HL-60 (cell line): Measurements from ENCODE around the gene HABP2.

Experiments used
- DNase-seq, 2 experiments: peaks; one replicate each; pipeline ENCODE4 v3.0.0-alpha.2; 2010 to 2020; ENCODE audit warnings: low read depth in 1 of 2, low spot score in 1 of 2
- H3K27ac ChIP-seq: fragments of 250-450 bp; sonication (Bioruptor Pico); replicated peaks from 2 replicates; pipeline ENCODE4 v1.5.1; 2020; ENCODE audit warnings: mild to moderate bottlenecking, moderate library complexity
- H3K27me3 ChIP-seq: fragments of 250-450 bp; sonication (Bioruptor Pico); 2 replicates; pipeline ENCODE4 v1.5.1; 2021; ENCODE audit warnings: mild to moderate bottlenecking, moderate library complexity; ENCODE audit not compliant: insufficient read depth, poor library complexity, severe bottlenecking
- H3K4me3 ChIP-seq: replicated peaks from 2 replicates; pipeline ENCODE4 v1.5.1; 2011; ENCODE audit warnings: mild to moderate bottlenecking, control low read depth, low read length; ENCODE audit not compliant: insufficient read depth
- GABPA ChIP-seq: IDR thresholded peaks from 2 replicates; pipeline ENCODE4 v1.6.1; 2012; ENCODE audit warnings: low read depth
- POLR2AphosphoS5 ChIP-seq: IDR thresholded peaks from 2 replicates; pipeline ENCODE4 v1.6.1; 2012; ENCODE audit warnings: low read depth
- SPI1 ChIP-seq: IDR thresholded peaks from 2 replicates; pipeline ENCODE4 v1.6.1; 2012; ENCODE audit warnings: low read depth, mild to moderate bottlenecking, borderline replicate concordance
- TF ChIP-seq, protein P1 (sequence below): IDR thresholded peaks from 2 replicates; pipeline ENCODE4 v1.6.1; 2012; ENCODE audit warnings: low read depth; ENCODE audit not compliant: insufficient replicate concordance
- TF ChIP-seq, protein P2 (sequence below): IDR thresholded peaks from one replicate; pipeline ENCODE4 v1.5.1; 2011; ENCODE audit warnings: low read length, control low read depth, inconsistent platforms; ENCODE audit not compliant: insufficient read depth

Gene HABP2

DNA sequence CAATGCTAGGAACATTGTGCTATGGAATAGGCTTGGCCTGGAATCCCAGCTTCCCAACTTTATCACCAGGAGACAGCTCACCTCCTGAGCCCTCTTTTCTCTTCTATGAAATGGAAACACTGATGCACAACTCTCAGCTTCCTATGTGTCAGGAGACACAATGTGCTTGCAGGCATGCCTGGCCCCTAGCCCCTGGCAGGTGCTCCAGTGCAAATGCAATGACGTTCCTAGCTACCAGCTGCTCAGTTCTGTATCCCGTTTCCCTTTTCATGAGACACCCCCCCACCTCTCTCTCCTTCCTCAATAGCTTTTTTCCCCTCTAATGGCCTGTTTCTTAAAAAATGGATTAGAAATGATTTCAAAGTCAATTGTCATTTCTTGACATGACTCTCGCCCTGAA lies 30.7 kb downstream of the HABP2 start:
- no peak for DNase-seq
- no peak overlapping the region for H3K4me3 ChIP-seq
- no peak overlapping the region for H3K27ac ChIP-seq
- TF ChIP-seq SPI1 (no peak), POLR2AphosphoS5 (no peak), GABPA (no peak)
- TF ChIP-seq, protein P1, sequence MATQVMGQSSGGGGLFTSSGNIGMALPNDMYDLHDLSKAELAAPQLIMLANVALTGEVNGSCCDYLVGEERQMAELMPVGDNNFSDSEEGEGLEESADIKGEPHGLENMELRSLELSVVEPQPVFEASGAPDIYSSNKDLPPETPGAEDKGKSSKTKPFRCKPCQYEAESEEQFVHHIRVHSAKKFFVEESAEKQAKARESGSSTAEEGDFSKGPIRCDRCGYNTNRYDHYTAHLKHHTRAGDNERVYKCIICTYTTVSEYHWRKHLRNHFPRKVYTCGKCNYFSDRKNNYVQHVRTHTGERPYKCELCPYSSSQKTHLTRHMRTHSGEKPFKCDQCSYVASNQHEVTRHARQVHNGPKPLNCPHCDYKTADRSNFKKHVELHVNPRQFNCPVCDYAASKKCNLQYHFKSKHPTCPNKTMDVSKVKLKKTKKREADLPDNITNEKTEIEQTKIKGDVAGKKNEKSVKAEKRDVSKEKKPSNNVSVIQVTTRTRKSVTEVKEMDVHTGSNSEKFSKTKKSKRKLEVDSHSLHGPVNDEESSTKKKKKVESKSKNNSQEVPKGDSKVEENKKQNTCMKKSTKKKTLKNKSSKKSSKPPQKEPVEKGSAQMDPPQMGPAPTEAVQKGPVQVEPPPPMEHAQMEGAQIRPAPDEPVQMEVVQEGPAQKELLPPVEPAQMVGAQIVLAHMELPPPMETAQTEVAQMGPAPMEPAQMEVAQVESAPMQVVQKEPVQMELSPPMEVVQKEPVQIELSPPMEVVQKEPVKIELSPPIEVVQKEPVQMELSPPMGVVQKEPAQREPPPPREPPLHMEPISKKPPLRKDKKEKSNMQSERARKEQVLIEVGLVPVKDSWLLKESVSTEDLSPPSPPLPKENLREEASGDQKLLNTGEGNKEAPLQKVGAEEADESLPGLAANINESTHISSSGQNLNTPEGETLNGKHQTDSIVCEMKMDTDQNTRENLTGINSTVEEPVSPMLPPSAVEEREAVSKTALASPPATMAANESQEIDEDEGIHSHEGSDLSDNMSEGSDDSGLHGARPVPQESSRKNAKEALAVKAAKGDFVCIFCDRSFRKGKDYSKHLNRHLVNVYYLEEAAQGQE: no peak
- TF ChIP-seq, protein P2, sequence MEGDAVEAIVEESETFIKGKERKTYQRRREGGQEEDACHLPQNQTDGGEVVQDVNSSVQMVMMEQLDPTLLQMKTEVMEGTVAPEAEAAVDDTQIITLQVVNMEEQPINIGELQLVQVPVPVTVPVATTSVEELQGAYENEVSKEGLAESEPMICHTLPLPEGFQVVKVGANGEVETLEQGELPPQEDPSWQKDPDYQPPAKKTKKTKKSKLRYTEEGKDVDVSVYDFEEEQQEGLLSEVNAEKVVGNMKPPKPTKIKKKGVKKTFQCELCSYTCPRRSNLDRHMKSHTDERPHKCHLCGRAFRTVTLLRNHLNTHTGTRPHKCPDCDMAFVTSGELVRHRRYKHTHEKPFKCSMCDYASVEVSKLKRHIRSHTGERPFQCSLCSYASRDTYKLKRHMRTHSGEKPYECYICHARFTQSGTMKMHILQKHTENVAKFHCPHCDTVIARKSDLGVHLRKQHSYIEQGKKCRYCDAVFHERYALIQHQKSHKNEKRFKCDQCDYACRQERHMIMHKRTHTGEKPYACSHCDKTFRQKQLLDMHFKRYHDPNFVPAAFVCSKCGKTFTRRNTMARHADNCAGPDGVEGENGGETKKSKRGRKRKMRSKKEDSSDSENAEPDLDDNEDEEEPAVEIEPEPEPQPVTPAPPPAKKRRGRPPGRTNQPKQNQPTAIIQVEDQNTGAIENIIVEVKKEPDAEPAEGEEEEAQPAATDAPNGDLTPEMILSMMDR: no peak
- H3K27me3 ChIP-seq: no peaks in the 10 kb centered on the region

DNA sequence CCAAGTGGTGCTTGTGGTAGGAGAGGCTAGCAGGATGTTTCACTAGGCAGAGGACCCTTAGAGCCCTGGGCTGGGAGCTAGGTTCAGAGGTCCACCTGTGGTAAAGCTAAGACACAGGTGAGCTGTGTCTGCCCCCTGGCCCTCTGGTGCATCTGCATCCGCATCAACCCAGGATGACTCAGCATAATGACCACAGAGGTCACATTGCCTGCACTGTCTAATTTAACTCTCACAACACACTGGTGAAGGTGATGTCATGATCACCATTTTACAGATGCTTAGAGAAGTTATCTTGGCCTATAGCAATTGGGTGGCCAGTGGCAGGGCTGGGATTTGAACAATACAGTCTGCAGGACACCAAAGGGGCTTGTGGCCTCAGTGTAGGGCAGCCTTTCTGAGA lies 33.1 kb downstream of the HABP2 start:
- TF ChIP-seq, protein P1: no peak
- TF ChIP-seq SPI1: no peak
- TF ChIP-seq, protein P2: no peak
- TF ChIP-seq POLR2AphosphoS5: no peak
- TF ChIP-seq GABPA: no peak
- DNase-seq: no peak
- H3K27ac ChIP-seq: no peak overlapping the region
- H3K27me3 ChIP-seq: no peaks in the 10 kb centered on the region
- H3K4me3 ChIP-seq: no peak overlapping the region

DNA sequence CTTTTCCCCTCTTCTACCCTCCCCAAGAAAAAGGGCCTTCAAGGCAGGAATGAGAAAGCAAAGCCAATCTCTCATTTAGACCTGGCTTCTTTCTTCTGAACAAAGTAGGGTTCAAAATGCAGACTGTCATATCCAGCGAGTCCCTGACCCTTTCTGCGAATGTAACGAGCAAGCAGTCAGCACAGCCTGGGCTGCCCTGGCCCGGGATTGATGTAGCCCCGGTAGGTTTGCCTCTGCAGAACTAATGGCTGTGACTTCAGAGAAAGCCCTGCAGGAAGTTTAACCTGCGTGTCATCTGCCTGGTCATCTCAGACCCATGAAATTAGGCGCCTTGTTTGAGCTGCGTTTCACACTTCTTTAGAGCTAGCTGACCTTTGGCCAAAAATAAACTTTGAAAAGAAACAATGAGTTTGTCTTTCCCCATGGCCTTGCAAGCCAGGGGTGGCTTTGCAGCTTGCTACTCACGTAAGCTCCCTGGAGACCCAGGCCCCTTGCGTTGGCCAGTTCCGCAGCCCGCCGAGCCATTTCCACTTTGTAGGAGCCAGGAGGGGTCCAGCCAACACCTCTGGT lies 36.4 kb downstream of the HABP2 start:
- Histone ChIP-seq H3K27ac (no peak overlapping the region), H3K27me3 (no peaks in the 10 kb centered on the region), H3K4me3 (no peak overlapping the region)
- DNase-seq: no peak
- TF ChIP-seq POLR2AphosphoS5 (no peak), GABPA (no peak), SPI1 (no peak)
- TF ChIP-seq, protein P2: no peak
- TF ChIP-seq, protein P1: no peak
